Activated naive CD4-positive, alpha-beta T cell treated with Interleukin-2 at 50 U/mL for 16 hours (primary cell): ENCODE measurements around the gene HOXA9.

Experiments used
- DNase-seq: peaks from one replicate; pipeline ENCODE4 v3.0.0-alpha.2; 2020

Gene HOXA9

GRCh38 chr7:27124902-27125689, 40.2 kb downstream of the HOXA9 start:
- no peak for DNase-seq

- DNase-seq: no peak
Observed at GRCh38 chr7:27124096-27124901, 41.0 kb downstream of the HOXA9 start.

GRCh38 chr7:27123477-27124053, 41.8 kb downstream of the HOXA9 start:
- no peak for DNase-seq

- DNase-seq: no peak
Observed at GRCh38 chr7:27123007-27123476, 42.3 kb downstream of the HOXA9 start.

GRCh38 chr7:27122077-27122910, 43.0 kb downstream of the HOXA9 start:
- no peak for DNase-seq

- no peak for DNase-seq
Observed at GRCh38 chr7:27121684-27122076, 43.7 kb downstream of the HOXA9 start.

- no peak for DNase-seq
Observed at GRCh38 chr7:27119412-27119911, 45.9 kb downstream of the HOXA9 start.

- no peak for DNase-seq
Observed at GRCh38 chr7:27118580-27118979, 46.8 kb downstream of the HOXA9 start.

- DNase-seq: no peak
Observed at GRCh38 chr7:27117887-27118491, 47.3 kb downstream of the HOXA9 start.

GRCh38 chr7:27116962-27117886, 48.1 kb downstream of the HOXA9 start:
- no peak for DNase-seq

- no peak for DNase-seq
Observed at GRCh38 chr7:27116031-27116961, 49.0 kb downstream of the HOXA9 start.

- DNase-seq: no peak
Observed at GRCh38 chr7:27115221-27116026, 49.9 kb downstream of the HOXA9 start.

GRCh38 chr7:27114881-27115220, 50.5 kb downstream of the HOXA9 start:
- DNase-seq: no peak

GRCh38 chr7:27113991-27114769, 51.2 kb downstream of the HOXA9 start:
- no peak for DNase-seq

- no peak for DNase-seq
Observed at GRCh38 chr7:27112955-27113949, 52.1 kb downstream of the HOXA9 start.
